GM21515 (cell line): ENCODE data around the gene IRS1.

ENCODE experiments used
- ATAC-seq: cut with Tn5 transposase; IDR thresholded peaks from one replicate; pipeline ENCODE4 v1.9.1; 2021; ENCODE audit not compliant: unreplicated experiment

Gene IRS1

DNA sequence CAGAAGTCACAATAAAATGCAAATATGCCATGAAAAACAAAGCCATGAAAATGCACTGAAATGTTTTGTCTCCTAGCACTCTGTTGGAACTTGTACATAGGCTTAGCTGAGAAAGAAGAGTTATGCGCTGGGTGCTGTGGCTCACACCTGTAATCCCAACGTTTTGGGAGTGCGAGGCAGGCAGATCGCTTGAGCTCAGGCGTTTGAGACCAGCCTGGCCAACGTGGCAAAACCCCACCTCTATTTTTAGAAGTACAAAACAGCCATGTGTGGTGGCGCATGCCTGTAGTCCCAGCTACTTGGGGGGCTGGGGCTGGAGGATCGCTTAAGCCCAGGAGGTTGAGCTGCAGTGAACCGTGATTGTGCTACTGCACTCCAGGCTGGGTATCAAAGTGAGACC is 39.9 kb downstream of the IRS1 start:
- no peak for ATAC-seq

GRCh38 chr2:226758921-226759640 is 40.5 kb downstream of the IRS1 start:
- ATAC-seq, result no peak

GRCh38 chr2:226756131-226756530 is 43.5 kb downstream of the IRS1 start:
- no peak for ATAC-seq

- ATAC-seq, result no peak
Measured at GRCh38 chr2:226755631-226756030, 44.0 kb downstream of the IRS1 start.

GRCh38 chr2:226754821-226755604 is 44.6 kb downstream of the IRS1 start:
- no peak for ATAC-seq

- no peak for ATAC-seq
Measured at GRCh38 chr2:226752887-226753286, 46.7 kb downstream of the IRS1 start.

DNA sequence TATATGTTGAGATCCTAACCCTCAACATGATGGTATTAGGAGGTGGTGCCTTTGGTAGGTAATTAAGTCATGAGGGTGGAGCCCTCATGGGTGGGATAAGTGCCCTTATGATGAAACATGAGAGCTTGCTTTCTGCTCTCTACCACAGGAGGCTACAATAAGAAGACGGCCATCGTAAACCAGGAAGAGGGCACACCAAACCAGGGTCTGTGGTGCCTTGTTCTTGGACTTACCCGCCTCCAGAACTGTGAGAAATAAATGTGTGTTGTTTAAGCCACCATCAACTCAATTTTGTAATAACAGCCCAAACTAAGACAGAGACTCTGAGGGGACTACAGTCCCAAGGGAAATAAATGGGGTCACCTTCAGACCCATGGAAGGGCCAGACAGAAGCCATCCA is 52.3 kb downstream of the IRS1 start:
- ATAC-seq, result no peak

DNA sequence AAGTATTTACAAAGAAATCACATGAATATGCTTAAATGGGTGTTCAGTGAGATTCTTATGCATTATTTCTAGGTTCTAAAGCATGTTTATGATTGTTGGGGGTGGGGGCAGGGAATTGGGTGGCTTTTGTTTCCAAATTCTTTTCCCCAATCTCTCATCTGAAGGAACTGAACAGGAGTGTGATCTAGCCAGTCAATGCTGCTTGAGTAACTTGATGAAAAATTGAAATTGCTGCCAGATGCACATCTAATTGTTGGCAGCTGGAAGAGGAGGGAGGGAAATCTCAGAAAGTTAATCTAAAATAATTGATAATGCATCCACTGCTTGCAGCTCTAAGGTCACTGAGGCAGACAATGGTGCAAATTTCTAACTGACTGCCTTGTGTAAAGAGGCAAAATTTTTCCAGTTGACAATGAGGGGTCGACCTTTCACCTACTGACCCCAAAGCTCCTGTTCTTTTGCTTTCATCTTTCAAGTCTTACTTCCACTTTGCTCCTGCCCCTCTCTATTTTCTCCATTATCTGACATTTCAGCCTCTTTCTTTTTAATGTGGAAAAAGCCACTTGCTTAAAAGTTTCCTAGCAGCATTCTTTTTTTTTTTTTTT is 53.3 kb downstream of the IRS1 start:
- ATAC-seq, result no peak

GRCh38 chr2:226743915-226744314 is 55.7 kb downstream of the IRS1 start:
- ATAC-seq, result no peak

- ATAC-seq, result no peak
Measured at GRCh38 chr2:226742347-226742746, 57.3 kb downstream of the IRS1 start.

GRCh38 chr2:226740039-226740648 is 59.5 kb downstream of the IRS1 start:
- ATAC-seq, result no peak

GRCh38 chr2:226739545-226740030 is 60.0 kb downstream of the IRS1 start:
- no peak for ATAC-seq

GRCh38 chr2:226738821-226739544 is 60.6 kb downstream of the IRS1 start:
- no peak for ATAC-seq

- ATAC-seq, result no peak
Measured at GRCh38 chr2:226738191-226738820, 61.3 kb downstream of the IRS1 start.

DNA sequence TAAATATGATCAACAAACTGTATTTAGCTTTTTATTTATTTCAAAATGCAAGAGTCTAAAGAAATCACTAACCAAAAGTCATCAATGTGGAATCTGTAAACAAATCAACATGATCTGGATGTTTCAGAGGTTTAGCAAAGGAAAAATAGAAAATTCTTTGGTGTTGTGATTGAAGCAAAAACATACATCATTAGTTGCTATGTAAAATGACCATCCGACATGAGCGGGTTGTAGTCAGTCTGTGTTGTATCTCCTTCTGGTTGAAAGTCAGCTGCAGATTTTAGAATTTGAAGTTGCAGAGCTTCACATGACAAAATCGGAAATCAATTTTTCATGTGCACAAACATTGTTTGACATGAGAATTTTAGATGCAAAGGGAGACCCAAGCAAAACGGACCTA is 63.2 kb downstream of the IRS1 start:
- ATAC-seq, result no peak

- no peak for ATAC-seq
Measured at GRCh38 chr2:226733927-226734564, 65.6 kb downstream of the IRS1 start.

DNA sequence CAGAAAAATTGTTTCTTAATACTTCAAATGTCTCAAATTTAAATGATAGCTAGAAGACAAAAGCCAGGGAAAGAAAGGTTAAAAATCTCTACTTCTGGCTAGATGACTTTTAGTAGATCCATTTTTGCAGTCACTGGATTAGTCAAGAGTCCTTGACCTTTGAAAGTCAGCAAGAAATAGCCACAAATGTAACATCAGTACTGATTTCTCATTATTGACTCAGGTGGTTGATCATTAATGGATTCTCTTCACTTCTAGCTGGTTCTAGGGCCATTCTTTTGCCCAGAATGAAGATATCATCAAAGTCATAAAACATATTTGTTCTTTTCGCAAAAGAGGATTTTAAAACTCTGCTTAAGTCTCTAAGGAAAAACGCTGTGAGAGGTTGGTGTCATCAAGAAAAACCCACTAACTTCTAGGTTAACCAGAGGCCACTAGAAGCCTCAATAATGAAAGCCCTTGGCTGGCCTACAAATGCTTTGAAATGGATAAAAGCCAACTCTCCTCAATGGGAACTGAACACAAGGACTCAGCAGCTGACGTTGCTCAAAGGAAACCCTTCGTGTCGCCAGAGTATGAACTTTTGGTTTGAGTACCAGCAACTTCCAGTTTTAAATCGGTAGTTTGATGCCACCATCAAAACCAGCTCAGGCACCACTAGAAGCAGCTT is 66.3 kb downstream of the IRS1 start:
- no peak for ATAC-seq

- no peak for ATAC-seq
Measured at GRCh38 chr2:226732478-226733188, 67.0 kb downstream of the IRS1 start.

- no peak for ATAC-seq
Measured at GRCh38 chr2:226730481-226730880, 69.1 kb downstream of the IRS1 start.
